ENCODE data around the gene ERN1. TPM values are rescaled to one million over a fixed set of nuclear protein-coding genes. Genes with fewer than 3 reads are reported as not detected.

The ERN1 gene
- total and polyA plus RNA-seq, 2 donors (not counting 3 experiments of a cell fraction or from before 2014, with no cell fraction given) = 9.1 to 21.5 TPM

GRCh38 chr17:64024215-64024654, 105.7 kb downstream of the ERN1 start:
- ChIA-PET CTCF (interaction anchor here (0.8 to 15.1 kb wide), 9 partner anchors 7 to 120 kb away, joined by 3 to 802 read pairs (median 26); partner anchors contain the start of genes CSHL1, ERN1, GH1 and PRR29), POLR2A (interaction anchor here (1.0 kb wide), 1 partner anchor 24 kb away, joined by 6 read pairs; no protein-coding TSS in a partner anchor)
- Histone ChIP-seq H3K36me3 (ENCODE audit: control insufficient read depth in 2 of 2, extremely low read depth in 1 of 2, insufficient read depth in 2 of 2, low read length in 2 of 2) (no peaks in the 10 kb centered on the region), H3K9me1 (replicated peaks; ENCODE audit: control insufficient read depth, extremely low read depth, insufficient read depth, low read length) (no peaks in the 10 kb centered on the region), H3K9ac (replicated peaks; ENCODE audit: extremely low read depth, insufficient read depth, low read length) (peak overlapping the region; percentile 45), H4K20me1 (replicated peaks; ENCODE audit: control insufficient read depth, extremely low read depth, insufficient read depth, low read length) (no peaks in the 10 kb centered on the region), H3K4me2 (ENCODE audit: insufficient read depth, low read length) (peak overlapping the region; percentile 4), H3K4me1 (ENCODE audit: control insufficient read depth, extremely low read depth, insufficient read depth, low read length) (peaks cover 42% of the 10 kb centered on the region), H3K27ac (ENCODE audit: insufficient read depth, low read depth, low read length) (peak overlapping the region; percentile 70), H3K4me3 (replicated peaks in 1 of 3; ENCODE audit: insufficient read depth in 1 of 3, low read depth in 1 of 3, low read length in 3 of 3) (no peak overlapping the region), H3K9me3 (replicated peaks; ENCODE audit: control insufficient read depth, insufficient read depth, low read length) (no peaks in the 10 kb centered on the region), H3K79me2 (ENCODE audit: control insufficient read depth, insufficient read depth, low read length) (peaks cover 14% of the 10 kb centered on the region), H3K27me3 (ENCODE audit: control insufficient read depth in 2 of 2, insufficient read depth in 2 of 2, low read length in 2 of 2) (no peaks in the 10 kb centered on the region), H2AFZ (ENCODE audit: low read depth, low read length) (peak overlapping the region; percentile 44)
- no TSS peak for BruUV-seq (replicated peaks)
- TF ChIP-seq FOS (IDR thresholded peaks at IDR 0.05; ENCODE audit: borderline replicate concordance, insufficient read depth, low read length) (no peak), EZH2 (IDR thresholded peaks at IDR 0.05; ENCODE audit: borderline replicate concordance, low read depth, low read length, severe bottlenecking) (no peak), JUN (IDR thresholded peaks at IDR 0.05; ENCODE audit: borderline replicate concordance, insufficient read depth, insufficient read length, low read depth) (peak; percentile 84), GATA2 (IDR thresholded peaks at IDR 0.05; ENCODE audit: insufficient read depth, insufficient read length, low read depth, low read length) (peak; percentile 26), POLR2AphosphoS5 (IDR thresholded peaks at IDR 0.05; ENCODE audit: insufficient read depth, low read depth, low read length) (no peak), MYC (IDR thresholded peaks at IDR 0.05; ENCODE audit: low read depth, low read length) (no peak), POLR2A (IDR thresholded peaks at IDR 0.05; ENCODE audit: low read depth, low read length) (no peak), CTCF (IDR thresholded peaks at IDR 0.05; ENCODE audit: extremely low read depth in 1 of 2, insufficient read depth in 1 of 2, low read depth in 1 of 2, low read length in 2 of 2) (no peak)
- TF ChIP-seq, protein P1, sequence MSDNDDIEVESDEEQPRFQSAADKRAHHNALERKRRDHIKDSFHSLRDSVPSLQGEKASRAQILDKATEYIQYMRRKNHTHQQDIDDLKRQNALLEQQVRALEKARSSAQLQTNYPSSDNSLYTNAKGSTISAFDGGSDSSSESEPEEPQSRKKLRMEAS (IDR thresholded peaks at IDR 0.05; ENCODE audit: insufficient read depth, insufficient read length) = no peak
- FAIRE-seq (peak; percentile 83), DNase-seq (ENCODE audit: low read depth, low spot score) (peak; percentile 87)
- intact Hi-C loops (cut with micrococcal nuclease) (loop anchor here (1.0 kb wide), 1 partner anchor 8 kb away; no protein-coding TSS in a partner anchor), dilution Hi-C loops (cut with MboI; ENCODE audit: extremely low pct_ligation_motif_present, low sequenced_read_pairs) (no loop called here)
